Loucy (cell line): ENCODE measurements around the gene BHLHE23.

Experiments used
- H2AFZ ChIP-seq: fragments of 200-600 bp; sonication (generic); 2 replicates; pipeline ENCODE4 v1.6.0; 2016; ENCODE audit warnings: antibody characterized with exemption, mild to moderate bottlenecking, low read length, moderate library complexity
- H3F3A ChIP-seq: fragments of 200-600 bp; 2 replicates; pipeline ENCODE4 v1.6.0; 2016; ENCODE audit warnings: antibody characterized with exemption, low read depth, mild to moderate bottlenecking
- H3K27me3 ChIP-seq: fragments of 200-600 bp; sonication (generic); 2 replicates; pipeline ENCODE4 v1.6.1; 2014; ENCODE audit warnings: low read length, mild to moderate bottlenecking; ENCODE audit not compliant: insufficient read depth, poor library complexity, severe bottlenecking
- H3K36me3 ChIP-seq: fragments of 200-600 bp; sonication (generic); 2 replicates; pipeline ENCODE4 v1.6.1; 2016; ENCODE audit warnings: low read length; ENCODE audit not compliant: insufficient read depth
- H3K4me1 ChIP-seq: fragments of 200-600 bp; sonication (generic); 2 replicates; pipeline ENCODE4 v1.5.1; 2014; ENCODE audit warnings: low read length, mild to moderate bottlenecking; ENCODE audit not compliant: insufficient read depth, poor library complexity, severe bottlenecking
- H3K4me2 ChIP-seq: fragments of 200-600 bp; sonication (generic); 2 replicates; pipeline ENCODE4 v1.6.0; 2014; ENCODE audit warnings: antibody characterized with exemption, low read length, low read depth, mild to moderate bottlenecking; ENCODE audit not compliant: poor library complexity, severe bottlenecking
- H3K4me3 ChIP-seq: fragments of 200-600 bp; sonication (generic); 2 replicates; pipeline ENCODE4 v1.5.1; 2014; ENCODE audit warnings: low read length, mild to moderate bottlenecking, mixed read lengths; ENCODE audit not compliant: poor library complexity, severe bottlenecking
- H3K79me2 ChIP-seq: fragments of 200-600 bp; sonication (generic); 2 replicates; pipeline ENCODE4 v1.6.1; 2014; ENCODE audit warnings: low read length; ENCODE audit not compliant: insufficient read depth
- H3K9ac ChIP-seq: fragments of 200-600 bp; sonication (generic); 2 replicates; pipeline ENCODE4 v1.6.0; 2014; ENCODE audit warnings: mild to moderate bottlenecking, low read depth, low read length, moderate library complexity; ENCODE audit not compliant: poor library complexity, severe bottlenecking
- H3K9me2 ChIP-seq: fragments of 200-600 bp; sonication (generic); replicated peaks from 2 replicates; pipeline ENCODE4 v1.6.1; 2016; ENCODE audit warnings: low read depth, low read length, mixed read lengths
- H3K9me3 ChIP-seq: fragments of 200-600 bp; sonication (generic); 2 replicates; pipeline ENCODE4 v1.6.1; 2014; ENCODE audit warnings: mild to moderate bottlenecking, antibody characterized with exemption, low read length, low read depth; ENCODE audit not compliant: insufficient read depth
- H4K20me1 ChIP-seq: fragments of 200-600 bp; sonication (generic); 2 replicates; pipeline ENCODE4 v1.6.0; 2014; ENCODE audit warnings: antibody characterized with exemption, low read length, mild to moderate bottlenecking; ENCODE audit not compliant: insufficient read depth, poor library complexity, severe bottlenecking
- CTCF ChIP-seq: fragments of 200-600 bp; sonication (generic); conservative IDR thresholded peaks from 2 replicates; pipeline ENCODE4 v1.5.1; 2014; ENCODE audit warnings: mild to moderate bottlenecking, antibody characterized with exemption, low read length
- EZH2phosphoT487 ChIP-seq: fragments of 200-600 bp; IDR thresholded peaks from 2 replicates; pipeline ENCODE4 v1.6.1; 2018; ENCODE audit warnings: antibody characterized with exemption, mild to moderate bottlenecking, moderate library complexity, borderline replicate concordance

Gene BHLHE23

GRCh38 chr20:63044204-63044600, 37.4 kb upstream of the BHLHE23 start:
- H3K4me1 ChIP-seq: no peaks in the 10 kb centered on the region
- no peaks in the 10 kb centered on the region for H4K20me1 ChIP-seq
- H3K4me3 ChIP-seq: no peak overlapping the region
- no peaks in the 10 kb centered on the region for H3K27me3 ChIP-seq
- H3K9me2 ChIP-seq: no peaks in the 10 kb centered on the region
- H3F3A ChIP-seq: no peaks in the 10 kb centered on the region
- no peaks in the 10 kb centered on the region; the same call in 1 of the 2 replicates for H3K9me3 ChIP-seq
- H3K4me2 ChIP-seq: no peak overlapping the region
- TF ChIP-seq EZH2phosphoT487: no peak
- no peak for TF ChIP-seq CTCF
- H3K9ac ChIP-seq: no peak overlapping the region
- no peaks in the 10 kb centered on the region for H3K36me3 ChIP-seq
- no peak overlapping the region for H2AFZ ChIP-seq
- H3K79me2 ChIP-seq: no peaks in the 10 kb centered on the region

DNA sequence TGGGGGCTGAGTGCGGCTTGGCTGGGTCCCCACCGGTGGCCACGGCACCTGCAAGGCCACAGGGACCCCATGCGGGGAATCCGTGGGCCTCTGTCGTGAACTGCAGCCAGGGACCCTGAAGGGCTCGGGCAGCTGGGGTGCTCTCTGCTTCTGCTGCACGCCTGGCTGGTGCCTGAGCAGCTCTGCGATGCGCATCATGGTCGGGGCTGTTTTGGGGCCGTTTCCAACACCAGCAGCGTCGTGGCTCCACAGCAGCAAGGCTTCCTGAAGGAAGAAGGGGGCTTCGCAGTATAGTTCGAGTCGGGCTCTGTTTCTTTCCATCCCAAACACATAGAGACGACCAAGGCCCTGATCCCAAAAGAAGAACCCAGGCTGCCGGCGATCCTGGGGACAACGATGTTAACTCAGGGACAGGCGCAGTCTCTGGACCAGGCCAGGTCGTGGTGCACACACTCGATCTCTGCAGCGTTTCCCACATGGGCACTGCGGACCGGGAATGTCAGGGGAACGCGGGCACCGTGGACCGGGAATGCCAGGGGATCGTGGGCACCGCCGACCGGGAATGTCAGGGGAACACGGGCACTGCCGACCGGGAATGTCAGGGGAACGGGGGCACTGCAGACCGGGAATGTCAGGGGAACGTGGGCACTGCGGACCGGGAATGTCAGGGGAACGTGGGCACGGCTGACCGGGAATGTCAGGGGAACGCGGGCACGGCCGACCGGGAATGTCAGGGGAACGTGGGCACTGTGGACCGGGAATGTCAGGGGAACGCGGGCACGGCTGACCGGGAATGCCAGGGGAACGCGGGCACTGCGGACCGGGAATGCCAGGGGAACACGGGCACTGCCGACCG, 36.8 kb upstream of the BHLHE23 start:
- Histone ChIP-seq H3K4me2 (no peak overlapping the region), H3K9ac (no peak overlapping the region), H3K36me3 (no peaks in the 10 kb centered on the region), H3K9me2 (no peaks in the 10 kb centered on the region), H3K79me2 (no peaks in the 10 kb centered on the region), H3K27me3 (no peaks in the 10 kb centered on the region), H3K9me3 (no peaks in the 10 kb centered on the region; the same call in 1 of the 2 replicates), H4K20me1 (no peaks in the 10 kb centered on the region), H3K4me3 (no peak overlapping the region), H3F3A (no peaks in the 10 kb centered on the region), H3K4me1 (no peaks in the 10 kb centered on the region), H2AFZ (no peak overlapping the region)
- TF ChIP-seq EZH2phosphoT487: no peak
- TF ChIP-seq CTCF: no peak

DNA sequence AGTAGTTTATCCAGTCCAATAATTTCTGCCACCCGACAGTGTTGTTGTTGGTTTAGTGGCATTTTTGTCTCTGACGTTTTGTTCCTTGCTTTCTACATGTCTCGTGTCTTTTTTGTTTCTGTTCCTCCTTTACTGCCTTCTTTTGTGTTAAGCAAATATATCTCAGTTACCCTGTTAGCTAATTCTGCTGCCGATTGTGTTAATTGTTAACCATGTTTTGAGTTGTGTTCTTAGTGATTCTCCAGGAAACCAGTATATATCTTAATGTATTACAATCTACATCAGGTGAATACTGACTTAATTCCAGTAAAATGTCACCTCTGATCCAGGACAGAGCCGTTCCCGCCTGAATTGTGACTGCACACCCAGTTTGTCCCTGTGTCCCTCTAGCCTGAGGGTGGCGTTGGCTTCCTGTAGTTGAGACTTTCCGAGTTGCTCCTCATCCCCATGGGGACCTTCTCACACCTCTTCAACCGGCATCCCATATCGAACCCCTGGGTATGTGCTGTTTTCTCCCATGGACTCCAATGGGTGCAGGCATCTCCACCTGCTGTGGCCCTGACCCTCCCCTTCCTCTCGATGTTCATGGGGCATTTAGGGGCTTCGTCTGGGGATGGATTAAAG, 35.8 kb upstream of the BHLHE23 start:
- no peaks in the 10 kb centered on the region for H3K36me3 ChIP-seq
- no peak overlapping the region for H3K4me3 ChIP-seq
- no peaks in the 10 kb centered on the region for H3K79me2 ChIP-seq
- no peaks in the 10 kb centered on the region for H3K9me2 ChIP-seq
- H3K27me3 ChIP-seq: no peaks in the 10 kb centered on the region
- H3K9me3 ChIP-seq: no peaks in the 10 kb centered on the region
- TF ChIP-seq CTCF (no peak), EZH2phosphoT487 (no peak)
- no peak overlapping the region for H2AFZ ChIP-seq
- no peaks in the 10 kb centered on the region for H3K4me1 ChIP-seq
- H3K9ac ChIP-seq: no peak overlapping the region
- no peak overlapping the region for H3K4me2 ChIP-seq
- H3F3A ChIP-seq: no peaks in the 10 kb centered on the region
- H4K20me1 ChIP-seq: no peaks in the 10 kb centered on the region
